C4-2B (cell line): ENCODE data around the gene ATP11A.

Experiments used
- CTCF ChIP-seq: fragments of 450-650 bp; conservative IDR thresholded peaks from 2 replicates; pipeline ENCODE4 v1.5.1; 2017; ENCODE audit warnings: mild to moderate bottlenecking
- ZFX ChIP-seq: fragments of 450-650 bp; IDR thresholded peaks from 2 replicates; pipeline ENCODE4 v1.6.1; 2017

- TF ChIP-seq CTCF (no peak), ZFX (no peak)
Measured at GRCh38 chr13:112702986-112703379, 13.1 kb downstream of the ATP11A start.
